HG03103 (cell line): Measurements from ENCODE around the gene FBXL22.

Experiments used
- ATAC-seq: cut with Tn5 transposase; IDR thresholded peaks from one replicate; pipeline ENCODE4 v1.9.1; 2021; ENCODE audit warnings: low read depth; ENCODE audit not compliant: unreplicated experiment

FBXL22 gene

GRCh38 chr15:63593705-63594671 is 3.2 kb upstream of the FBXL22 start:
- ATAC-seq = no peak

GRCh38 chr15:63595065-63595464 is 2.1 kb upstream of the FBXL22 start:
- ATAC-seq = no peak

- no peak for ATAC-seq
These were observed 1.5 kb upstream of the FBXL22 start for GRCh38 chr15:63595688-63596087.

- no peak for ATAC-seq
These were observed 530 bp upstream of the FBXL22 start for GRCh38 chr15:63596676-63597037.

DNA sequence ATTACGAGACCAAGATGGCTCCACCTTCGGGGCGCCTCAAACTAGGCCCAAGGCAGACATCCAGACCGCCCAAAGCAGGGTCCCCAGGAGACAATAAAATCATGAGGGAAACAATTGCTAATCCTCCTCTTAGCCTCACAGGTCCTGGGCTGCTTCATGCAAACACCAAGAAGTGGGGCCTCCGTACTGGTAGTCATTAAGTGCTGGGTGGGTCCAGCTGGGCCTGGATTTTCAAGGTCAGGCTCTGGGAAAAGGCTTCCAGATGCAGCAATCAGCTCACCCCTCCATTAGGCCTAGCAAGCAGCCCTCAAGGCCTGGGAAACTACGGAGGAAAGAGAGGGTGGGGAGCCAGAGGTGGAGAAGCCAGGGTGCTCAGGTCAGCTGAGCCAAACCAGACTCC is 634 bp downstream of the FBXL22 start:
- ATAC-seq = no peak

DNA sequence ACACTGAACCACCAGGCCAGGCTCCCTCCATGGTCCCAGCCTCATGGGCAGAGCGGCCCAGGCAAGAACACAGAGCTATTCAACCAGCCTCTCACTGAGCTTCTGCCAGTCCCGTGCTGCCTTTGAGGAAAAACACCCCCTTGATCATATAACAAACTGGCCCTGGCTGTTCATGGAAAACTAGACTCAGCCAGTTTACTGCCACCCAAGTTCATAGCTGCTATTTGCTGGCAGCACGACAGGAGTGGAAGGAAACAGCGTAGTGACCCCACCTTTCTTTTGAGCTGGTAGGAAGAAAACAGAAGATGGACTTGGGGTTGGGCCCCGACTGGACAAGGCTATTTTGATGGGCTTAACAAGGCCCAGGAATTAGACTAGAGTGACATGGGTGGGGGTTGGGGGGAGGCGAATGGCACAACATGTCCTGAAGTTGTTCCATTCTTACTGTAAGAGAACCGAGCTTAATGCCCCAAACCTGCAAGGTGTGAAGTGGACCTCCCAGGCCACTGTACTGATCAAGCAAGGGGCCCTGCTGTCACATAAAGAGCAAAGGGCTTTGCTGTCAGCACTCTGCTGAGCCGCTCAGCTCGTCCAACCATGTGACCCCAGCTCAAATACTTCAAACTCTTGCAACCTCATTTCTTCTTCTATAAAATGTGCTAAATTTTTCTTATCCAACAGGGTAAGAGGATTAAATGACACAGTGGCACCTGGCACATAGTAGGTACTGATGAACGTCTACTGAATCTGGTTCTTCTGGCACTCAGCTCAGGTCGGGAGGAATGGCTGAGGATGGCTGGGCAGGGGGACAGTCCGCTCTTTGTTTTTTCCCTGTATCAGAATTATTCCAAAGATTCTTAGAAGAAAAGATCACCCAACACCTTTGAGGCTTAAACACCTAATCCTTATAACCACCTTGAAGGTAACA is 1.6 kb downstream of the FBXL22 start:
- ATAC-seq = no peak

GRCh38 chr15:63599401-63600000 is 2.3 kb downstream of the FBXL22 start:
- no peak for ATAC-seq

- ATAC-seq = peak; percentile 5
These were observed 2.9 kb downstream of the FBXL22 start for GRCh38 chr15:63600001-63600615.

GRCh38 chr15:63600616-63601025 is 3.4 kb downstream of the FBXL22 start:
- peak; percentile 52 for ATAC-seq

DNA sequence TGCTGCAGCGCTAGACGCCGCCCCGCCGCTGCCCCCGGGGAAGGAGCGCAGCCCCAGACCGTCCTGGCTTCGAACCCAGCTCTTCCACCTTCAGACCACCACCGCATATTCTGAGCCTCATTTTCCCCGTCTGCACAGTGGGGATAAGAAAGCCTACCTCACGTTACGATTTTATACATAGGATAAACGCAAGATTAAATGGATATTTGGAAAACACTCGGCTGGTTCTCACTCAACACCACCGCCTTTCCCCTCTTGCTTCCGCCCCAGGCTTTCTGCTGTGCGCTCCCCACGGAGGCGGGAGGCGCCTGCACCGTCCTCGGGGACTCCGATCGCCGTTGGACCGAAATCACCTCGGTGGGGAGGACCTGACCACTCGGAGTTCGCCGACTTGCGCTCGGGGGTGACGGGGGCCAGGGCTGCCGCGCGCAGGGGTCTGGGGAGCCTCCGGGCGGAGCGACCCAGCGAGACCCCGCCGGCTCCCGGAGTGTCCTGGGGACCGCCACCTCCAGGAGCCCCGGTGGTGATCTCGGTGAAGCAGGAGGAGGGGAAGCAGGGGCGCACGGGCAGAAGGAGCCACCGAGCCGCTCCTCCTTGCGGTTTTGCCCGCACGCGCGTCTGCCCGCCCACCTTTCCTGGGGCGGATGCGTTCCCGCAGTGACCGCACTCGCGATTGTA is 4.0 kb downstream of the FBXL22 start:
- no peak for ATAC-seq

DNA sequence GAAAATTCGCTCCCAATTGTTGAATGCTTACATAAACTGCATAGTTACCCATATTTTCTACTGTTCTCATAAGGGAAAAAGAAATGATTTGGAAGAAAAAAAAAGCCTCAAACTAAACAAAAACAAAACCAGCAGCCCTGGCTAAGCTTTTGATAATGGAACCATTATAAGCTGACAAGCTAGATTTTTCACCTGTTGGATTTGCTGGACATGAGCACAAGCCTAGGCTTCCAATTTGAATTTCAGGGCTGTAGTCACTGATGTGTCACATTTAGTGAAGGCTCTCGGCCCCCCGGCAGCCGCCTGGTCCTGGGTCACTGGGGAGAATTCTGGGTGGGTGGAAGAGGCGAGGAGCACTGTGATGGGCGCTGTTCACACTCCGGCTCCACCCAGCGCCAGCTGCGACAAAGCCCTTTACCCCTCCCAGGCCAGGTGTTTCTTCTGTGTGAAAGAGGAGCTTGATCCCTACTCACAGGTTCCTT is 4.6 kb downstream of the FBXL22 start:
- no peak for ATAC-seq

- no peak for ATAC-seq
These were observed 5.4 kb downstream of the FBXL22 start for GRCh38 chr15:63602595-63602994.

DNA sequence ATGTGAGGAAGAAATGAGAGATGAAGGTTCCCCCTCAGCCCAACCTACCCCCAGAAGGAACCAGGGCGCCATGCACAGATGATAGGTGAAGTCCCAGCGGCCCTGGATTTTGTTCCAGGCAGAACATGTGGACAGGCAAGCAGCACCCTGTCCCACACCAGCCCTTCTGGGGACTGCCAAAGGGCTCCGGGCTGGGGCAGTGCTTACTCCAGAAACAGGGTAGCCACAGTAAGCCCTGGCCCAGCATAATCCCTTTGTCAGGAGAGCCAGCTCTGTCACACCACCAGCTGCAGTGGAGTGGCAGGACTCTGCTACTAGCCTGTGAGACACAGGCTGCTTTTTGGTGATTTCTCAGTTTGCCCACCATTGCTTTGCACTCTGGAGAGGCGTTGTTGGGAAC is 6.3 kb downstream of the FBXL22 start:
- no peak for ATAC-seq

- ATAC-seq = no peak
These were observed 7.1 kb downstream of the FBXL22 start for GRCh38 chr15:63604281-63604680.

DNA sequence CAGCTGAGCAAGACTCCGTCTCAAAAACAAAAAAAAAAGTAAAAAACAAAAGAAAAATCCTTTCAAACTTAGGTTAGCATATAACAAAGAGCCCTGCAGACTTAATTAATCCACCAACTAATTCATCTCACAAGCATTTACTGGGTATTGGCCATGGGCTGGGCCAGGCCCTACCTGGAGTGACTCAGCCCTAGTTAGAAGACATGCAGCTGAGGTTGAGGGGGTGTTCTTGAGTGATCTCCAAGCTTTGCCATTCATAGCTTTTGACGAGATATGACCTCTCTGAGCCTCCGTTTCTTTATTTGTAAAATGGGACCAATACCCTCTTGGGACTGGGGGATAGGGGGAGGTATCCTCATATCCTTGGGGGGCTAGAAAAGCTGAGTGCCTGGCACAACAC is 7.8 kb downstream of the FBXL22 start:
- no peak for ATAC-seq

DNA sequence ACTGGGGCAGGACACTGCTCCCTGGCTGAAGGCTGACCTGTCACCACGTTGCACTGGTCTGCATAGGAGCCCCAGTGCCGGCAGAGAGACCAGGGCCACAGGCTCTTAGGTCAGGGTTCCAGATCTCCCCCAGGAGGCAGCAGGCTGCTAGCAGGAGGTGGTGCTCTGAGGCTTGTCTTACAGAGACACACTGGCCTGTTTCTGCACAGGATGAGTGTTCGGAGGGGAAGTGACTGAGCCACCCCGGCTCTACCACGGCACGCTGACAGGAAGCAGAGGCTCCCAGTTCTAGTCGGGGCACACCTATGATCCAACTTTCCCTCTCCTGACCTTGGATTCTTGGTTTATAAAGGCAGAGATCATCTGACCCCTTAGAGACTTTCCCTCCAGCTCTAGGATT is 8.6 kb downstream of the FBXL22 start:
- ATAC-seq = no peak

DNA sequence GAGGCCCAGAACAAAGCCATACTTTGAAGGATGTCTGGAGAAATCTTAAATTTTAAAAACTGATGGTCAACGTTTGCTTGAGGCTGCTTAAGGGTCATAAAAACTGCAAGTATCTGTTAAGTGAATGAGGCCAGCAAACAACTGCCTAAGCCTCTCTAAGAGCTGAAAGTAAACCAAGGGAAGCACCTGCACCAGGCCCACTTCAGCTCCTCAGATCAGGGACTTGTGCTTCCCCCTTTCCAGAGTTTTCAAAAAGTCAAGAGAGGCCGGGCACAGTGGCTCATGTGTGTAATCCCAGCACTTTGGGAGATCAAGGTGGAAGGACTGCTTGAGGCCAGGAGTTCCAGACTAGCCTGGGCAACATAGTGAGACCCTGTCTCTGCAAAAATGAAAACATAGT is 9.1 kb downstream of the FBXL22 start:
- ATAC-seq = no peak

GRCh38 chr15:63608989-63609388 is 11.8 kb downstream of the FBXL22 start:
- ATAC-seq = no peak

DNA sequence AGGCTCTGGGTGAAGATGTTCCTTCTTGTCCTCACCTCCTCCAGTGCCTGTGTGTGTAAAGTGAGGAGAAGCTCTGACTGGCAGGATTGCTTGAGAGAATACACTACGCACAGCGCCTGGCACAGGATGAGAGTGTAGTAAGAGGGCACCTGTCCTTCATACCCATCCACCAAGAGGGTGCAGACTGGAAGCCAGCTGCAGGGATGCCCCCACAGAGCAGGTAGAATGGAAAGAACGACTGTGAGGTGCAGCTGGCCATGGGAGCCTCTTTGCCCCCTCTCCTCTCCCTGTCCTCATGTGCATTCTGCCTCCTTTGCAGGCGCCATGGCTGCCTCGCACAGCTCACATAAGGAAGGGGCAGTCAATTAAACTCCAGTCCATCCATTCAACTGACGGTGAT is 12.3 kb downstream of the FBXL22 start:
- no peak for ATAC-seq
